HuH-7 (cell line): ENCODE data around the gene KCNN3.

Experiments used
- DNase-seq: peaks from one replicate; pipeline ENCODE4 v3.0.0; 2011; ENCODE audit warnings: low spot score

KCNN3 gene

GRCh38 chr1:154840269-154841176, 29.6 kb downstream of the KCNN3 start:
- DNase-seq: no peak

DNA sequence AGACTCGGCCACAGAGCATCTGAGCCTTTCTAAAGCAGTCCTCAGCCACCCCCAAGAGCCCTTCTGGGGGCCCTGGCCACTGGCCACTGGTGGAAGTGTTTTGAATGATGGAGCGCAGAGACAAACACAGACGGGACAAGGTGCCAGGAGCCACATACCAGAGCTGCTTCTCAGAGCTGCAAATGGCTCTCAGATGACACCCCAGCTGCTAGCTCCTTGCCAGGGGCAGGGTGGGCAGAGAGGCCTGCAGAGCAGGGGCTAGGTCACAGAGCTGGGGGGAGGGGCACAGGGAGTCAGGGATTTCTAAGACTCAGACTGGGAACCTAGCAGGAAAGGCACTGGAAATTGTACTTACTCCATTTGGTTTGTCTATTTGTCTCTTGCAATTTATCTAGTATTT, 30.4 kb downstream of the KCNN3 start:
- no peak for DNase-seq

DNA sequence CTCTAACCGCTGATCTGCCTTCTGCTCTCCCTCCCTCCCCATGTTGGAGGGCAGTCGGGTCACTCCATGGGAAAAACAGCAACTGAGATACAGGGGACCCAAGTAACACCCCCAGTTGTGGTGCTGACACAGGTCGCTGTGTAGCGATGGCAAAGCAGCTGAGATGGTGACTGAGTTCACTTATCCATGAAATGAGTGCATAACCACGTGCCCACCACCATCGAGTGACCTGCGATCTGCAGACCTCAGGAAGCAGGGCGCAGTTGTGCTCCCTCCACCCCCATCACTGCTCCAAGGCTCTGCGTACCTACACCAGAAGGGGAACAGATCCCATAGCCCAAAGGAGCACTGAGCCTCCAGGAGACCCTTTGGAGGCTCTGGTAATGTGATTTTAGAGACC, 31.1 kb downstream of the KCNN3 start:
- DNase-seq: no peak

DNA sequence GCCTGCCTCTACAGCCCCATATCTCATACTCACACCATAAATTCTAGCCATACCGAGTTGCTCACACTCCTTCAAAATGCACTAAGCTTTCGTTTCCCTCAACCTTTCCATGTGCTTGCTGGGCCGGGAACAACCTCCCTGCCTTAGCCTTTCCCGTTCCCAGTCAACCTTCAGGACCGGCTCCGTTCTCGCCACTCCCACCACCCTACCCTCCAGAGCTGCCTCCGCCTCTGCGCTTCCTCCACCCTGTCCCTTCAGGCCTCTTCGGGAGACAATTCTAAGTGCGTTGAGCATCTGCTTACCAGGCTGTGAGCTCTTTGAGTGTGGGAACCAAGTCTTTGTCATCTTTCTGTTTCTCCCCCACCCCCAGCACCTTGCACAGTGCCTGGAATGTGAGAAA, 31.6 kb downstream of the KCNN3 start:
- no peak for DNase-seq

- DNase-seq: no peak
Observed at GRCh38 chr1:154837672-154838171, 32.4 kb downstream of the KCNN3 start.

- no peak for DNase-seq
Observed at GRCh38 chr1:154837034-154837671, 32.9 kb downstream of the KCNN3 start.

DNA sequence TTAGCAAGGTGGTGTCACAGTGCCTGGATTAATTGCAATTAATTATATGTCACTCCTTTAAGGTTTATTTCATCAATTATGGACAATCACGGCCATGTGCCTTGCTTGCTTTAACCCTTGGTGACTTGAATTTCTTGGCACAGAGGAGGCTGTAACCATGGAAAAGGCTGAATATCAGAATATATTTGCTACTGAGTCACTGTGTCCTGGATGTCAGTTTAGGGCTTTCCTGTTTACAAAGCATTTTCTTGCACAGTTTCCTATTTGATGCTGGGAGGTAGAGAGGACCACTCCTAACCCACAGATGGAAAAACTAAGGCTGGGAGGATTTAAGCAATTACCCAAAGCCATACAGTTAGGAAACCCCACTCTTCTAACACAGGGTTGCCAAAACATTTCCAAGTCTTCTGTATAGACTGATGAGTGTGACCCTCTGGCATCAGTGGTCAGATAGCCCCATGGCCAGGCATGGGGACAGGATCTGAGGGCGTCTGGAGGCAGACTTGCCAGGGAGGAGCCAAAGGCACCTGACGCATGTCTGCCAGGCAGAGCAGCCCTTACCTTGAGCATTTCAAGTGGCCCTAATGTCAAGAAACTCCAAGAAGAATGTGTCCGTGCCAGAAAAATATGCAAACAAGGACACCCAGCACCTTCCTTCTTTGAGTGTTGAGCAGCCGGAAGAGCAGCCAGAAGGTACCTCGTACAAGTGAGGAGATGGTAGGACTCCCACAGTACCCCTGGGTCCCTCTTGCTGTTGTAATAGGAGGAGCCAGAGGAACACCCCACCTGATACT, 34.4 kb downstream of the KCNN3 start:
- DNase-seq: no peak

DNA sequence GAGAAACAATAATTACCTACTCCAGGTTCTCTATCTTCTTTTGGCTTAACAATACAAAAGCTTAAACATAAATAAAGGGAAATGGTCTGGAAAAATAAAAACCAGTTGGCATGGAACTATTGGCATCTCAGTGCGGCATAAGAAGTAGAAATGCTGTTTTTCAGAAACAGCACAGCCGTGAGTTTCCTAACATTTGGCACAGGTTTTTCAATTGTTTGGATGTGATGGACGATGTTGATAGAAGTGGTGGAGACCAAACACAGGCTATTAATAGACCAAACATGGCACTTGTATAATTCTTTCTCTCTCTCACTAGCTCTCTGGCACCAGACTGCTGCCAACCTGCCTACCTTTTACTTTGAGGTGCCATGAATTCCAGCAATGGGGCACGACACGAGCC, 36.2 kb downstream of the KCNN3 start:
- no peak for DNase-seq

GRCh38 chr1:154833209-154833608, 36.9 kb downstream of the KCNN3 start:
- DNase-seq: no peak

GRCh38 chr1:154832384-154832783, 37.7 kb downstream of the KCNN3 start:
- no peak for DNase-seq

DNA sequence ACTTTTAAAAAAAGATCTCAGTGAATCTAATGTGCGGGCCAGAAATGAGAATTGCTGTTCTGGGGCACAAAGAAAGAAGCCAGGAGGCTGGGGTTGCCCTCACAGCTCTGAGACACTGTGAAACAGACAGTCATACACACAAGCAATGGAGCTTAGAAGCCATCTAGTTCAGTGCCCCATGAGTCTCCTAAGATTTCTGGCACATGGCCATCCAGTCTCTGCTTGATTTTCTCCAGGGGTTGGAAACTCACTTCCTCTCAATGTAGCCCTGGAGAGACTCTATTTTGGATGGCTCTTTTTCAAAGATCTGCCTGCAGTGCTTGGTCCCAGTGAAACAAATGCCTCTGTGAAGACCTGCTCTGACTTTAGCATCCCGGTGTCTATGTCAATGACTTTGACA, 38.6 kb downstream of the KCNN3 start:
- DNase-seq: no peak

DNA sequence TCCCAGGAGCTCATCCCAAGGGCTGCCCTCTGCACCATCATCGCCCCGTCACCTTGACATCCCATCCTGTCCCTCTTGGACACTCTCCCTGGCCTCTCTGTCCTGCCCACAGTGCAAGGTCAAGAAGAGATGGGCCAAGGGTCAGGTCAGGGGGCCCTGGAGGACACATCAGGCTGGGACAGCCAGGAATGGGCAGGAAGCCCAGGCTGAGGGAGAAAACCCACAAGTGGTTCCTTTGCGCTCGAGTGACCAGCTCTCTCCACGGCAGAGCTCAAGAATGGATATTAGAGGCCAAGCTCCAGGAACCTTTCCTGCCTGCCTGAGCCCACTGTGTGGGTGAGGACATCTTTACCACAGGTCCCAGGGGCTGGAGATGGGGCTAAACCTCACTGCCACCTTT, 41.0 kb downstream of the KCNN3 start:
- no peak for DNase-seq

DNA sequence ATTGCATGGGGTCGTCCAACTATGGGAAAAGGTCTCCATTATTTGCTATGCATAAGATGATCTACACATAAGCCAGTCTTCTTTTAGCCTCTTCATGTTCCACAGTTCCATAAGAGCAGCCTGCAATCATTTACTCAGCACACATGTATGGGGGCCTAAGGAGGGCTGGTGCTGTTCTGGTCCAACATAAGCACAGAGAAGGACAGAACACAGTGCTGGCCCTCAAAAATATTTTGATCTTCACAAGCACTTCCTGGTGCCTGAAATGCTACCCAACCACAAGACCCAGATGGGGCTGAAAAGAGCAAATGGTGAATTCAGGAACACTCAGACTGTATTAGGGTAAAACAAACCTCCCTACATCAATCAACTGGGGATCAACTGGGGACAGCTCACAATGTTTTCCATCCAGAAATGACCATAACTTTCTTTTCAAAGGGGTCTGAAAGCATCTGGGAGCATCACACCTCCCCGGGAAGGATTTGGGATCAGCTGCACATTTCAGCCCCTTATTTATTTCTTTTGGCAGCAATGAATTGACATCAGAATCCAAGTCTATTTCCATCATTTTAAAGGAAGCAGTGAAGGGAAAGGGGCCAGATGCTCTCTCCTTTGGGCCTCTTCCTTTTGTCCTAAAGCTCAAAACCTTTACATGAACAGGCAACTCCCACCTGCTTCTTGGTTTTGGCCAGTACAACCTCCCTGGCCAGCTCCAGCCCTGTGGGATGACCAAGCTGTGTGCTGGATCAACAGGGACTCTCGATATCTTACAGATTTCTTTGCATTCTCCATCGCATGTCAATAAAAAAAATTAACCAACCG, 45.7 kb downstream of the KCNN3 start:
- DNase-seq: no peak

GRCh38 chr1:154822717-154823116, 47.4 kb downstream of the KCNN3 start:
- DNase-seq: no peak

- no peak for DNase-seq
Observed at GRCh38 chr1:154822233-154822632, 47.8 kb downstream of the KCNN3 start.

DNA sequence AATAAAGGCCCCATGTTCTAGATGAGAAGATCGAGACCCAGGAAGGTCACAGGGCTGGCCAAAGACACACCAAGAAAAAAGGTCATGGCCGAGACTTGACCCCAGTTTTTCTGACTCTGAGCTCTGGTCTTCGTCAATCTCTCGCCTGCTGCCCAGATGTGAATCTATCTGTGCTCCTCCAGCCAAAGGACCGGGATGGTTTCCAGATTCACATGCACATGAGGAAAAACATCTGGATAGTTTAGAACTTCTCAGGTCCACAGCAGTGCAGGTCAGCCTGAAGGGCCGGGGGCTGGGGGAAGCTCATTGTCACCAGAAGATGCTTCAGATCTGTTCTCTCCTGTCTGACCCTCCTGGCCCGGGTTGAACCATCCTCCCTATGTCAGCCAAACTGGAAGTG, 49.0 kb downstream of the KCNN3 start:
- no peak for DNase-seq

- DNase-seq: no peak
Observed at GRCh38 chr1:154820646-154821045, 49.4 kb downstream of the KCNN3 start.

GRCh38 chr1:154819628-154820590, 50.2 kb downstream of the KCNN3 start:
- peak; percentile 79 for DNase-seq

- no peak for DNase-seq
Observed at GRCh38 chr1:154818911-154819310, 51.2 kb downstream of the KCNN3 start.

GRCh38 chr1:154816937-154817336, 53.1 kb downstream of the KCNN3 start:
- no peak for DNase-seq

DNA sequence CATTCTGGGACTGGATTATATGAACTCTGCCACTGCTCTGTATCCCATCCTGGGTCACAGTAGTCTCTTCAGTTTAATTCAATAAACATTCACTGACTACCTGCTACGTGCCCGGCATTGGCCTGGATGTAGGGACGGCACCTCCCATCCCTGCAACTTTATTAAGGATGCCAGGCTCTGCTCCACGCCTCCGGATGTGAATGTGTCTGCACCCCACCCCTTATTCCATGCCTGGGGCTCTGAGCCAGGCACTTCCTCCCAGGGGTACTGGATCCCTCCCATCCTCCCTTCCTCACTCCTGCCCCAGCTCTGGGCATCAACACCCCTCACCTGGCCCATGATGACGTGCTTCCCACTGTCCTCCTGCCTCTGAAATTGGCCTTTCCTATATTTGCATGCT, 53.7 kb downstream of the KCNN3 start:
- no peak for DNase-seq
